HCT116 (cell line): Measurements from ENCODE around the gene GTPBP10. TPM values are rescaled to one million over a fixed set of nuclear protein-coding genes. Genes with fewer than 3 reads are reported as not detected.
A peak's percentile ranks its signal among the peaks of the same experiment; 100 is the strongest.

Experiments
- ATAC-seq: fragments of 200-7000 bp; cut with Tn5 transposase; 2 replicates; pipeline ENCODE4 v1.9.1; 2020; ENCODE audit warnings: mild to moderate bottlenecking, moderate library complexity
- BruUV-seq: library from RNA; stranded (reverse); fragments of 400-500 nt; replicated peaks from 2 replicates; lab custom pipeline; 2021; lab: Mats Ljungman, UMichigan
- CTCF ChIA-PET: fragments of 300-600 bp; sonication (Branson Sonifier 250); formaldehyde crosslinking; loops from one replicate; lab custom pipeline; 2021; ENCODE audit warnings: antibody characterized with exemption; lab: Charles Lee
- POLR2A ChIA-PET: fragments of 300-600, 350-600 bp; sonication (Branson Sonifier 250); formaldehyde crosslinking; loops from one replicate; lab custom pipeline; 2021; ENCODE audit warnings: antibody characterized with exemption; lab: Charles Lee
- RAD21 ChIA-PET, 2 experiments: fragments of 300-600 bp; sonication (Branson Sonifier 250); formaldehyde crosslinking; loops; one replicate each; lab custom pipeline; 2023; ENCODE audit warnings: low total read pairs in 2 of 2; ENCODE audit not compliant: uncharacterized antibody in 2 of 2, unreplicated experiment in 2 of 2, low non-redundant PET in 1 of 2; lab: Charles Lee
- DNase-seq: peaks from one replicate; pipeline ENCODE4 v3.0.0-alpha.2; 2010; ENCODE audit warnings: low read depth, low spot score
- H2AFZ ChIP-seq: fragments of 200-600 bp; shearing (Covaris generic), sonication (generic); 2 replicates; pipeline ENCODE4 v1.6.1; 2017; ENCODE audit warnings: low read depth, mixed run types, mixed read lengths, antibody characterized with exemption, low read length; ENCODE audit not compliant: poor library complexity, severe bottlenecking
- H3K27ac ChIP-seq: 2 replicates; pipeline ENCODE4 v1.5.1; 2012; ENCODE audit warnings: low read depth, low read length
- H3K27me3 ChIP-seq: fragments of 200-600 bp; sonication (generic); 2 replicates; pipeline ENCODE4 v1.6.1; 2016; ENCODE audit warnings: mixed run types, low read length, mixed read lengths; ENCODE audit not compliant: insufficient read depth
- H3K36me3 ChIP-seq, 2 experiments: fragments of 200-500 bp in 1 of 2; fragments of 200-600 bp in 1 of 2; sonication (Bioruptor generic) in 1 of 2; sonication (generic) in 1 of 2; 2 replicates each; pipeline versions ENCODE4 v1.5.1 to v1.6.1; 2014 to 2016; ENCODE audit warnings: low read length in 2 of 2, inconsistent platforms in 1 of 2, mixed read lengths in 1 of 2, mixed run types in 1 of 2; ENCODE audit not compliant: insufficient read depth in 2 of 2, control insufficient read depth in 1 of 2
- H3K4me1 ChIP-seq, 2 experiments: fragments of 200-600 bp in 1 of 2; sonication (generic) in 1 of 2; 2 replicates each; pipeline versions ENCODE4 v1.5.1 to v1.6.1; 2012 to 2017; ENCODE audit warnings: low read length in 2 of 2, inconsistent platforms in 1 of 2, mild to moderate bottlenecking in 1 of 2, mixed read lengths in 1 of 2, mixed run types in 1 of 2, moderate library complexity in 1 of 2; ENCODE audit not compliant: insufficient read depth in 2 of 2, control insufficient read depth in 1 of 2
- H3K4me2 ChIP-seq: fragments of 200-600 bp; sonication (generic); 2 replicates; pipeline ENCODE4 v1.6.1; 2017; ENCODE audit warnings: mixed run types, low read length, mixed read lengths
- H3K4me3 ChIP-seq, 2 experiments: fragments of 200-600 bp in 1 of 2; sonication (generic) in 1 of 2; replicated peaks in 1 of 2; 2 replicates each; pipeline ENCODE4 v1.5.1; 2011 to 2016; ENCODE audit warnings: low read length in 2 of 2, control low read depth in 1 of 2, low read depth in 1 of 2, mild to moderate bottlenecking in 1 of 2, mixed read lengths in 1 of 2, mixed run types in 1 of 2
- H3K79me2 ChIP-seq: fragments of 200-600 bp; sonication (generic); 2 replicates; pipeline ENCODE4 v1.6.1; 2017; ENCODE audit warnings: mild to moderate bottlenecking, mixed run types, low read length, moderate library complexity, mixed read lengths; ENCODE audit not compliant: insufficient read depth
- H3K9ac ChIP-seq: fragments of 200-600 bp; sonication (generic); 2 replicates; pipeline ENCODE4 v1.6.1; 2016; ENCODE audit warnings: low read length, mixed read lengths
- H3K9me2 ChIP-seq: fragments of 200-600 bp; sonication (generic), shearing (Covaris generic); 2 replicates; pipeline ENCODE4 v1.6.1; 2017; ENCODE audit warnings: mixed run types, mild to moderate bottlenecking, moderate library complexity; ENCODE audit not compliant: insufficient read depth
- H3K9me3 ChIP-seq, 2 experiments: fragments of 200-500 bp in 1 of 2; fragments of 200-600 bp in 1 of 2; sonication (Bioruptor generic) in 1 of 2; sonication (generic) in 1 of 2; 2 replicates each; pipeline ENCODE4 v1.6.1; 2014 to 2017; ENCODE audit warnings: low read length in 2 of 2, mixed read lengths in 2 of 2, inconsistent platforms in 1 of 2, low read depth in 1 of 2, mild to moderate bottlenecking in 1 of 2, mixed run types in 1 of 2, moderate library complexity in 1 of 2; ENCODE audit not compliant: control insufficient read depth in 1 of 2, insufficient read depth in 1 of 2
- H4K20me1 ChIP-seq: fragments of 200-600 bp; sonication (generic), shearing (Covaris generic); 2 replicates; pipeline ENCODE4 v1.6.1; 2017; ENCODE audit warnings: mixed run types, mild to moderate bottlenecking, moderate library complexity; ENCODE audit not compliant: insufficient read depth
- CBX3 ChIP-seq: IDR thresholded peaks from 2 replicates; pipeline ENCODE4 v1.6.1; 2012; ENCODE audit warnings: low read depth
- CEBPB ChIP-seq: IDR thresholded peaks from 2 replicates; pipeline ENCODE4 v1.6.1; 2012; ENCODE audit warnings: low read depth
- EGR1 ChIP-seq: IDR thresholded peaks from 2 replicates; pipeline ENCODE4 v1.6.1; 2012; ENCODE audit warnings: low read depth
- ELF1 ChIP-seq: IDR thresholded peaks from 2 replicates; pipeline ENCODE4 v1.6.1; 2012; ENCODE audit warnings: low read depth, borderline replicate concordance
- EZH2phosphoT487 ChIP-seq: fragments of 200-600 bp; IDR thresholded peaks from 2 replicates; pipeline ENCODE4 v1.6.1; 2018; ENCODE audit warnings: antibody characterized with exemption, borderline replicate concordance
- FOSL1 ChIP-seq: IDR thresholded peaks from 2 replicates; pipeline ENCODE4 v1.6.1; 2012; ENCODE audit warnings: low read depth
- RAD21 ChIP-seq: IDR thresholded peaks from 2 replicates; pipeline ENCODE4 v1.6.1; 2012; ENCODE audit warnings: low read depth, mild to moderate bottlenecking
- SIN3A ChIP-seq: IDR thresholded peaks from 2 replicates; pipeline ENCODE4 v1.6.1; 2012; ENCODE audit warnings: low read depth
- YY1 ChIP-seq: IDR thresholded peaks from 2 replicates; pipeline ENCODE4 v1.6.1; 2011; ENCODE audit warnings: low read length, low read depth, moderate library complexity, mild to moderate bottlenecking; ENCODE audit not compliant: insufficient replicate concordance; ENCODE audit errors: extremely low read depth
- ZFX ChIP-seq: fragments of 450-650 bp; IDR thresholded peaks from 2 replicates; pipeline ENCODE4 v1.6.1; 2017
- ZNF274 ChIP-seq: fragments of 200-500 bp; sonication (Bioruptor generic); IDR thresholded peaks from 2 replicates; pipeline ENCODE4 v1.6.1; 2014; ENCODE audit warnings: mild to moderate bottlenecking, low read depth, low read length, inconsistent platforms
- intact Hi-C: fragments of 100-400 bp; cut with micrococcal nuclease; formaldehyde crosslinking; loops from 2 replicates; pipeline ENCODE4 v1.10.0; 2022
- total RNA-seq: library from RNA; stranded (reverse); gene quantifications from one replicate; pipeline ENCODE4 v1.2.1, GENCODE V29; 2021; ENCODE audit not compliant: unreplicated experiment
- TF ChIP-seq, protein P1 (sequence below): IDR thresholded peaks from 2 replicates; pipeline ENCODE4 v1.6.1; 2011; ENCODE audit warnings: mild to moderate bottlenecking, low read length, moderate library complexity; ENCODE audit not compliant: insufficient replicate concordance; ENCODE audit errors: extremely low read depth
- TF ChIP-seq, protein P2 (sequence below): IDR thresholded peaks from 2 replicates; pipeline ENCODE4 v1.6.1; 2012; ENCODE audit warnings: low read depth

Gene GTPBP10
- total RNA-seq, 1 experiment from 2014 or later: 36.7 TPM

DNA sequence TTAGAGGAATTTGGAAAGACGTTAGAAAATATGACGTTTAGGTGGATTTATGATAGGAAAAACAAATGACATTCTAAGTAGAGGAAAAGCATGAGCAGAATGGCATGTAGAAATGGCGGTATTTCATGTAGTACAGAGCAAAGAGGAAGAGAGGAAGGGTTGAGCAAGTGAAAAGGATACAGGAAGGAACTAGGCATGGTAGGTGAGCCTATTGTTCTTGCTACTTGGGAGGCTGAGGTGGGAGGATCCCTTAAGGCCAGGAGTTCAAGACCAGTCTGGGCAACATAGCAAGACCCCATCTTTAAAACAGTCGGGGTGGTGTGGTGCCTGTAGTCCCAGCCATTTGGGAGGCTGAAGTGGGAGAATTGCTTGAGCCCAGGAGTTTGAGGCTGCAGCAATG lies 1.2 kb downstream of the GTPBP10 start:
- BruUV-seq: no TSS peak
- Histone ChIP-seq H4K20me1 (no peaks in the 10 kb centered on the region), H3K9ac (peak overlapping the region; percentile 87), H3K36me3 (no peaks in the 10 kb centered on the region), H3K9me3 (no peaks in the 10 kb centered on the region), H3K4me1 (peaks cover 0 to 14% of the 10 kb centered on the region in 2 experiments; a peak in 2 of 4 replicates), H3K9me2 (no peaks in the 10 kb centered on the region)
- ChIA-PET RAD21 (no interaction called here), CTCF (no interaction called here), POLR2A (no interaction called here)
- DNase-seq (no peak), ATAC-seq (no peak)
- TF ChIP-seq EGR1 (no peak), EZH2phosphoT487 (no peak), ZFX (no peak), ELF1 (no peak), SIN3A (no peak), FOSL1 (no peak), ZNF274 (no peak), CBX3 (no peak), YY1 (no peak), RAD21 (no peak), CEBPB (no peak)
- TF ChIP-seq, protein P1, sequence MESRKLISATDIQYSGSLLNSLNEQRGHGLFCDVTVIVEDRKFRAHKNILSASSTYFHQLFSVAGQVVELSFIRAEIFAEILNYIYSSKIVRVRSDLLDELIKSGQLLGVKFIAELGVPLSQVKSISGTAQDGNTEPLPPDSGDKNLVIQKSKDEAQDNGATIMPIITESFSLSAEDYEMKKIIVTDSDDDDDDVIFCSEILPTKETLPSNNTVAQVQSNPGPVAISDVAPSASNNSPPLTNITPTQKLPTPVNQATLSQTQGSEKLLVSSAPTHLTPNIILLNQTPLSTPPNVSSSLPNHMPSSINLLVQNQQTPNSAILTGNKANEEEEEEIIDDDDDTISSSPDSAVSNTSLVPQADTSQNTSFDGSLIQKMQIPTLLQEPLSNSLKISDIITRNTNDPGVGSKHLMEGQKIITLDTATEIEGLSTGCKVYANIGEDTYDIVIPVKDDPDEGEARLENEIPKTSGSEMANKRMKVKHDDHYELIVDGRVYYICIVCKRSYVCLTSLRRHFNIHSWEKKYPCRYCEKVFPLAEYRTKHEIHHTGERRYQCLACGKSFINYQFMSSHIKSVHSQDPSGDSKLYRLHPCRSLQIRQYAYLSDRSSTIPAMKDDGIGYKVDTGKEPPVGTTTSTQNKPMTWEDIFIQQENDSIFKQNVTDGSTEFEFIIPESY: no peak
- TF ChIP-seq, protein P2, sequence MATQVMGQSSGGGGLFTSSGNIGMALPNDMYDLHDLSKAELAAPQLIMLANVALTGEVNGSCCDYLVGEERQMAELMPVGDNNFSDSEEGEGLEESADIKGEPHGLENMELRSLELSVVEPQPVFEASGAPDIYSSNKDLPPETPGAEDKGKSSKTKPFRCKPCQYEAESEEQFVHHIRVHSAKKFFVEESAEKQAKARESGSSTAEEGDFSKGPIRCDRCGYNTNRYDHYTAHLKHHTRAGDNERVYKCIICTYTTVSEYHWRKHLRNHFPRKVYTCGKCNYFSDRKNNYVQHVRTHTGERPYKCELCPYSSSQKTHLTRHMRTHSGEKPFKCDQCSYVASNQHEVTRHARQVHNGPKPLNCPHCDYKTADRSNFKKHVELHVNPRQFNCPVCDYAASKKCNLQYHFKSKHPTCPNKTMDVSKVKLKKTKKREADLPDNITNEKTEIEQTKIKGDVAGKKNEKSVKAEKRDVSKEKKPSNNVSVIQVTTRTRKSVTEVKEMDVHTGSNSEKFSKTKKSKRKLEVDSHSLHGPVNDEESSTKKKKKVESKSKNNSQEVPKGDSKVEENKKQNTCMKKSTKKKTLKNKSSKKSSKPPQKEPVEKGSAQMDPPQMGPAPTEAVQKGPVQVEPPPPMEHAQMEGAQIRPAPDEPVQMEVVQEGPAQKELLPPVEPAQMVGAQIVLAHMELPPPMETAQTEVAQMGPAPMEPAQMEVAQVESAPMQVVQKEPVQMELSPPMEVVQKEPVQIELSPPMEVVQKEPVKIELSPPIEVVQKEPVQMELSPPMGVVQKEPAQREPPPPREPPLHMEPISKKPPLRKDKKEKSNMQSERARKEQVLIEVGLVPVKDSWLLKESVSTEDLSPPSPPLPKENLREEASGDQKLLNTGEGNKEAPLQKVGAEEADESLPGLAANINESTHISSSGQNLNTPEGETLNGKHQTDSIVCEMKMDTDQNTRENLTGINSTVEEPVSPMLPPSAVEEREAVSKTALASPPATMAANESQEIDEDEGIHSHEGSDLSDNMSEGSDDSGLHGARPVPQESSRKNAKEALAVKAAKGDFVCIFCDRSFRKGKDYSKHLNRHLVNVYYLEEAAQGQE: no peak
- TF ChIP-seq, all 23 proteins: peak for 0
- Histone ChIP-seq H3K27ac (no peak overlapping the region), H3K4me2 (peak overlapping the region; percentile 75), H3K79me2 (peaks cover 60% of the 10 kb centered on the region), H2AFZ (no peak overlapping the region), H3K27me3 (no peaks in the 10 kb centered on the region), H3K4me3 (peak overlapping the region; percentile 97 to 99)
- intact Hi-C loops: no loop called here
